ENCODE measurements around the gene GPSM3.

The GPSM3 gene

DNA sequence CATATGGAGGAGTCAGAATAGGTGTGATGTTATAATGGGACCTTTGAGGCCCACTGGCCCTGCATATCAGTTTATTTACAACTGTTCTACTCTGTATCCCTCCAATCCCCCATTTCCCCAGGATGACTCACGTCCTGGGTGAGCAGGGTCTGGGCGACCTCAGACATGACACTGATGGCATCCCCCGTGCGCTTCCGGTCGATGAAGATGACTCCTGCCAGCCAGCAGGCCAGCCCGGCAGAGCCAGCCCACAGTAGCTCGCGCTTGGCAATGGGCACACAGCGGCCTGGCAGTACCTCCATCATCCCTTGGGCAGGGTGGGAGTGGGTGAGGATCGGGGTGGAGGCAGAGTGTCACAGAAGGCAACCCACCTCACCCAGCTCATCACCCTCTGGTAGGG lies 22.1 kb downstream of the GPSM3 start:
- DNase-seq = no peak

DNA sequence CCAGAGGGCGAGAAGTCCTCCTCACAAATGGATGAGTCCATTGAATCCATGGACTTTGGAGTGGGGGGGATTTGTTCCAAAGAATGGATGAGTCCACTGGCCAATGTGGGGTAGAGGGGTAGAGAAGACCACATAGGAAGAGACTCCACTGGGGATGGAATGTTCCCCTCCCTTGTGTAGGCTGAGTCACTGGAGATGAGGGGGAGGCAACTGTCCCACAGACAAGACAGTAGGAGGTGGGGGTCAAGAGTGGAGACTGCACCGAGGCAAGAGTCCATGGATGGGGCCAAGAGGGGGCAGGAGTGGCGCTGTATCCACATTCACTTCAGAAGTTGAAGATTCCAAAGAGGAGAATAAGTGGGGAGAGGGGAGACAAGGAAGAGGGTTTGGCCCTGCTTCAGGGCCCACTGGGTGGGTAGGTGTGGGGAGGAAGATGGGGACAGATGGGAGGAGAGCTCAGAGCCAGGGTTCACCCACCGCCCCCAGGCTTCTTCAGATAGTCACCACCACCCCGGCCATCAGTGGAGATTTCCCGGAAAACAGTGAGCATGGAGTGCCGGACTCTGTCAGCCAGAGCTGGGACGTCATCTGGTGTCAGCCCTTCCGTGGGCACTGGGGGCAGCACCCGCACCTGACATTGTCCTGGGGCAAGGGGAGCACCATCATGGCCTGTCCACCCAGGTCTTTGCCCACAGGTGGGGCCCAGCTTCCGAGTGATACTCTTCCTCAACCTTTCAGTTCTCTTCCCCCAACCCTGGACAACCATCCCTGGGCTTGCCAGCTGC lies 23.4 kb downstream of the GPSM3 start:
- no peak for DNase-seq

DNA sequence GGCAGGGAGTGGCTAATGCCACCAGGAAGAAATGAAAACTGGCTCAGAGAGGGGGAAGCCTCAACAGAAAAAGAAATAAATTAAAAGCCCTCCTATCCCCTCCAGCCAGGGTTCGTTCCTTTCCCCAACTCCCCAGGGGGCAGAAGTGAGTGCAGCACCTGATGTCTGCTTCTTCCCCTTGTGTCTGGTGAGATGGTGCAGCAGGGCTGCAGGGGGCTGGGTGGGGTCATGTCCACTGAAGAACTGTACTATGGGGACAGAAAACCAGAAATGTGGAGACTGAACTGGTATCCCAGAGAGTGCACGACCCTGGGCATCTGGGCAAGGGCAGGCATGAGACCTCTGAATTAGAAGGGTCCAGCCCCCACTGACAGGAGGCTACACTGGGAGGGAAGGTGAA lies 24.1 kb downstream of the GPSM3 start:
- DNase-seq = no peak

DNA sequence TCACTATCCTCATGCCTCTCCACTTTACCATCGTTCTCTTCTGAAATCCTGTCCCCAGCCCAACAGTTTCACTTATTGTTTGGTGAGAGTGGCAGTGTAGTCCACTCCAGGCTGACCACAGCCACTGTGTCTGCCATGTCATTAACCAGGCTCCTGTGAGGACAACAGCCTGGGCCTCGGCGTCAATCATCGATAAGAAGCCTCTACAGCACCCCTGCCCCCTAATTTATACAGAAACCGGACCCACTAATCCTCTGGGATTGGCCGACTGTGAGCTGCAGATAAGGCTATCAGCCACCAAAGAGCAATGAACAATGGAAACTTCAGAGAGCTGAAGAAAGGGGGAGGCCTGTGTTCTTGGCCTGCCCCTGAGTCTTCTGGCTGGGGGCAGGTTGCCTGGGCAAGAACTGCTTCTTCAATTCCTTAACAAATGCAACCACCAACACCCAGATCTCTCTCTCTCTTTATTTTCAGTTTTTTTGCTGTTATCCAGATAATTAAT lies 24.6 kb downstream of the GPSM3 start:
- DNase-seq = peak; percentile 96

DNA sequence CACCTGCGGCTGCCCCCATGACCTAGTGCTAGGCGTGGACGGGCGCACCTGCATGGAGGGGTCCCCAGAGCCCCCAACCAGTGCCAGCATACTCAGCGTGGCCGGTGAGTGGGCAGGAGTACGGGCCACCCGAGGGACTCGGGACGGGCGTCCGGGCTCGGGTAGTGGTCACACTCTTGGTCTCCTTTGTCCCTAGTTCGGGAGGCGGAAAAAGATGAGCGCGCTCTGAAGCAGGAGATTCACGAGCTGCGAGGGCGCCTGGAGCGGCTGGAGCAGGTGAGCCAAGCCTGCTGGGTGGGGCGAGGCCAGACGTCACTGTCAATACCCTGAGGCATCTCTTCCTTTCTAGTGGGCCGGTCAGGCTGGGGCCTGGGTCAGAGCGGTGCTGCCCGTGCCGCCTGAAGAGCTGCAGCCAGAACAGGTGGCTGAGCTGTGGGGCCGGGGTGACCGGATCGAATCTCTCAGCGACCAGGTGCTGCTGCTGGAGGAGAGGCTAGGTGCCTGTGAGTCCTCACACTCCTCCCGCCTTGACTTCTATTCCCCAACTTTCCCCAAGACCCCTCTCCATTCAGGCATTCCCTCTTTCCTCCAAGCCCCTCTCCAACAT lies 25.2 kb downstream of the GPSM3 start:
- DNase-seq = no peak

DNA sequence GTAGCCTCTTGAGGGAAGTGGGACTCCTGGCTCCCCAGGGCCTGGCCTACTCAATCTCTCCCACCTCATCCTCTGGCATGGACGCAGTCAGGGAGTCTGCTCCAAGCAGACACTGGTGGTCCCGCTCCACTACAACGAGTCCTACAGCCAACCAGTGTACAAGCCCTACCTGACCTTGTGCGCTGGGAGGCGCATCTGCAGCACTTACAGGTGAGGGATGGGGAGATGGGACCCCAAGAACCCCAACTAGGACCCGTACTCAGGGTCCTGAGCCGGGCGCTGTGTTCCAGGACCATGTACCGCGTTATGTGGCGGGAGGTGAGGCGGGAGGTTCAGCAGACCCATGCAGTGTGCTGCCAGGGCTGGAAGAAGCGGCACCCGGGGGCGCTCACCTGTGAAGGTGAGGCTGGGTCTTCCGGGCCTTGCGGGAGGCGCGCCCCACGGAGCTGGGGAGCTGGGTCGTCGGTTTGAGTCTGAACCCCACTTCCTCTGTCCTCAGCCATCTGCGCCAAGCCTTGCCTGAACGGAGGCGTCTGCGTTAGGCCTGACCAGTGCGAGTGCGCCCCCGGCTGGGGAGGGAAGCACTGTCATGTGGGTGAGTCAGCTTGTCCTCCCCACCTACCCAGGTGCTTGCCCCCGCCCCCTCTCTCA lies 25.9 kb downstream of the GPSM3 start:
- no peak for DNase-seq

DNA sequence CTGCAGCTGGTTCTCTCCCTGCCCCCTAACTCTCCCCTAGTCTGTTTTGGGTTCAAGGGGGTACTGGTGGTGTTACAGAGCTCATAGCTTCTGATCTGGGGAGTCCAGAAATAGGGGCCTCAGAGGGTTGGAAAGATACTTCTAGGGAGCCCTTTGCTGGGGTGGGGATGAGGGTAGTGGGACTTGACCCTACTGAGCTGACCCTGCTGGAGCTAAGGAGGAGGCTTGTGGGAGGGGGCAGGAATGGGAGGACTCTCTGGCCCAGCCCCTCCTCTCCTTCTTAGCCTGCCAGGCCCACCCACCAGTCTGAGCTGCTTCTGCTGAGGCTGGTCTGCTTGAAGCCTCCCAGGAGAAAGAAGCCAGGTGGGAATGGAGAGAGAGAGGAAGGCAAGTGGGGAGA lies 28.1 kb downstream of the GPSM3 start, which contains the start of gene EGFL8:
Gene EGFL8, plus strand, starts transcription at position 301 of the 400 bp plus-strand sequence. CDS start 1,571 bp downstream, outside the sequence.
- no peak for DNase-seq

DNA sequence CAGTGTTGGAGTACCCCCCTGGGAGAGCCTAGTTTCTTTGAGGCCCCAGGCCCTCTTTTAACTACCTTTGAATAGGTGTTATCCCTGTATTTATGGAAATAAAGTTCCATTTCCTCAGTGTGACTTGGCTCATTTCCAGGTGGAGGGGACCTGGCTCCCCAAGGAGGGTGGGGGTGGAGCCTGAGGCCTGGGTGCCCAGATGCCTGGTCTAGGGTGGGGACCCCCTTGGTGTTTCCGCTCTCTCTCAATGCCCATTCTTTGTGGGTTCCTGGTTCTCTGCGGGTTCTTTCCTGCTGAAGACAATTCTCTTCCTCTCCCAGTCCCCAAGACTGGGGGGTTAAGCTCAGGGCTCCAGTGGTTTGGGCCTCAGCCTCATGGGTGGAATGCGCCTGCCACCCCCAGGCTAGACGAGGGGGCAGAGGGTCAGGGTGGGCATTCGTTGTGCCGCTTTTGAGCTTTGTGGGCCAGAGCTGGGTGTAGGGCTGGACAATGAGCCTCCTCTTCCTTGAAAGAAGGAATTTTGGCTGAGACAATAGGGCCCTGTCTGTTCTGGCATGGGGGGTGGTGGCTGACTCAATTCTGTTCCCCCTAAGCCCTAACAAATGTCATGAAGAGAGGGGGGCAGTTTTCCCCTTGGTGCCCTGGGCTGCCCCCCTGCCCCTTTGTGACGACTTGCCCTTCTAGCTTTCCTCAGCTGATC lies 28.7 kb downstream of the GPSM3 start:
- no peak for DNase-seq

DNA sequence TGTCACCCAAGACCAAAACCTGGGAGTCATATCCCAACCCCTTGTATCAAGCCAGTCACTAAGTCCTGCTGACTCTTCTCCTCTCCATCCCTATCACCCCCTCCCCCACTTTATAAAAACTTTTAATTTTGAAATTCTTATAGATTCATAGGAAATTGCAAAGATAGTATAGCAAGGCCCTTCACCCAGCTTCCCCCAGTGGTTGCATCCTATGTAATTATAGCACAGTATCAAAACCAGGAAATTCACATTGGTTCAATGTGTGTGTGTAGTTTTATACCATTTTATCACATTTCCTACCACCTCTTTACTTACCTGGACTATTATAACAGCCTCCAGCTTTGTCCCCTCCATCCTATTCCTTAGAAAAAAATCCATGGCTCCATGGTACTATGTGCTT lies 34.4 kb downstream of the GPSM3 start:
- DNase-seq = no peak

DNA sequence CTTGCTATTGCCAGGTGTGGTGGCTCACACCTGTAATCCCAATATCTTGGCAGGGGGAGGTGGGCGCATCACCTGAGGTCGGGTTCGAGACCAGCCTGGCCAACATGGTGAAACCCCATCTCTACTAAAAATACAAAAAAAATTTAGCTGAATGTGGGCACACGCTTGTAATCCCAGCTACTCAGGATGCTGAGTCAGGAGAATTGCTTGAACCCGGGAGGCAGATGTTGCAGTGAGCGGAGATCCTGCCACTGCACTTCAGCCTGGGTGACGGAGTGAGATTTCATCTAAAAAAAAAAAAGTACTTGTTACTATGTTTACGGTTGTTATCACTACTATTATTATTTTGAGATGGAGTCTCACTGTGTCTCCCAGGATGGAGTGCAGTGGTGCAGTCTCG lies 35.6 kb downstream of the GPSM3 start:
- no peak for DNase-seq

DNA sequence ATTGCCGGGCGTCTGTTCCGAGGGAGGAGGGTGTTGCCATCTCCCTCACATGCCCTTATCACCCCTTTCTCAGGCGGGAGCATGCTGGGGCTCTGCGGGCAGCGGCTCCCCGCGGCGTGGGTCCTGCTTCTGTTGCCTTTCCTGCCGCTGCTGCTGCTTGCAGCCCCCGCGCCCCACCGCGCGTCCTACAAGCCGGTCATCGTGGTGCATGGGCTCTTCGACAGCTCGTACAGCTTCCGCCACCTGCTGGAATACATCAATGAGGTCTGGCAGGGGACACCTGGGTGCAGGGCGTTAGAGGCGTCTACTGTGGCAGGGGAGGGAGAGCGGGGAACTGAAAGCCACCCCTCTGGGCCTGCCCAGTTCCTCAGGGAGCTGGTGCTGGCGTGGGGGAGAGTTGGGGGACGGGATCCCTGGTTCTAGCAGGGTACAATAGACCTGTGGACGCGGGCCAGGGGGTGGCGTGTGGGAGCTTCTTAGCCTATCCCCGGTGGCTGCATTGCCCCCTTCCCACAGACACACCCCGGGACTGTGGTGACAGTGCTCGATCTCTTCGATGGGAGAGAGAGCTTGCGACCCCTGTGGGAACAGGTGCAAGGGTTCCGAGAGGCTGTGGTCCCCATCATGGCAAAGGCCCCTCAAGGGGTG lies 37.8 kb downstream of the GPSM3 start:
- DNase-seq = no peak

DNA sequence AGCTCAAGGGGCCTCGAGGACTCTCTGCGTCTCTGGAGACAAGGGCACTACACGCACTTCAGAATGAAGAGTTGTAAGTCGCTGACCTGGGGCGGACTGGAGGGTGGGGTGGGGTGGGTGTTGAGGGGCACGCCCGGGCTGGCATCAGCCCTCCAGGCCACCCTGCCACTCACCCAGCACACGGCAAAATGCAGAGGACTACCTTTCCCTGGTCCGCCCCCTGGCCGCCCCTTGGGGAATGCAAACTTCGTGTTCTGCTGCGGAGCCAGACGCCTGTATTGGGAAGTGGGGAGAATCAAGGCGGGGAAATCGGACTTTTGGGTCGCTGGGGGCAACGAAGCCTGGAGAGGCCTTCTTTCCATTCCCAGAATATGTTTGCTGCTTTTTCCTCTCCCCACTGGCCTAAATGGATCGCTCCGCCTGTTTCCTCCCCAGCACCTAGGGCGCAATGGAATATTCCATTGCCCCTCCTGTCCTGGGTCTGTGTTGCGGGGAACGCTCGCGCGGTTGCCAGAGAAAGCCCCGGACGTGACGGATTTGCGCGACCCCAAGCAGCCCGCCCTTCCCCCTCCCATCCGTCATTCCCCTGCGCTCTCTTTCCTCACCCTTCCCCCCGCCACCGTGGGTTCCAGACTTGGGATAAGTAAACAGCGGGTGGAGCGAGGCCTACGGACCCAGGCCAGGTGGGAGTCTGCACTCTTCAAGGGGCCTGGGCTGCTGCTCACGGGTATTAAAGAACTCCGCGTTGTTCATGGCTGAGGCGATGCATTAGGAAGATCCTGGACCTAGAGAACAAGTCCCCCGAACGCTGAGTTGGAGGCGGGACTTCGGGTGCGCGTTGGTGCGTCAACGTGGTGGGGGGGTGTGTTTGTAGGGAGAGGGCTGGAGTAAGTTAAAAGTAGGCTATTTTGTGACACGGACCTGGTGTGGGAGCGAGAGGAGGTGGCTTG lies 38.6 kb downstream of the GPSM3 start, which contains the start of gene PPT2:
Gene PPT2, plus strand, starts transcription at position 578 of the 950 bp plus-strand sequence. CDS start 454 bp downstream, outside the sequence.
- DNase-seq = peak; percentile 96

DNA sequence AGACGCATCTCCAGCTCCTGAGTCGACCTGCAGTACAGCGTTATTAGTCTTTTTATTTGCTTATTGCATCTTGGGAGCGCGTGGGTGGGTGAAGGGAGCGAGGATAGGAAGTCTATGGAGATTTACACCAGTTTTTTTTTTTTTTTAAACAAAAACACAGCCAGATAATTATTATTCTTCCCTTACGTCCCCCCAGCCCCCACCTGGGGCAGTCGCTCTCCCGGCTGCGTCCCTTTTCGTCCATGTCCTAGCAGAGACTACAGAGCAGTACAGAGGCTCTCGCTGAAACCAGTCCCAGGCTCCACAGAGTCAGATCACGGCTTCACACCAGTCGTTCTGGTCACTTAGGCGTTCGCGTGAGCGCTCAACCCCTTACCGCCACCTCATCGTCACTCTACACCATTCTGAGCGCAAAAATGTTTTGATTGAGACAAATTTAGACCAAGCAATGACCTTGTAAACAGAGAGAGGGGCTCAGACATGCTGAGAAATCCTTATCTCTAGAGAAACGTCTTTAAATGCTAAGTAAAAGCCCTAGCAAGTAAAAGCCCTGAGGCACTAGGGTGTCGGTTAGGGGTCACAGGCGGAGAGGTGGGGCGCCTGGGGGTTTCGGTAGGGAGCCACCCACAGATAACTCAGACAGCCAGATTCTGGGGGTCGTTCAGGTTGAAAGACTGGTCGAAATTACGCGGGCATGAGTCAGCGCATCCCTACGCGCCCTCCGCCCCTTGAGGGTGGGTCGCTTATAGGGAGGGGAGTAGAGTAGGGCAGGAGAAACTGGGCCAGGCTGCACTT lies 39.5 kb downstream of the GPSM3 start:
- DNase-seq = no peak

DNA sequence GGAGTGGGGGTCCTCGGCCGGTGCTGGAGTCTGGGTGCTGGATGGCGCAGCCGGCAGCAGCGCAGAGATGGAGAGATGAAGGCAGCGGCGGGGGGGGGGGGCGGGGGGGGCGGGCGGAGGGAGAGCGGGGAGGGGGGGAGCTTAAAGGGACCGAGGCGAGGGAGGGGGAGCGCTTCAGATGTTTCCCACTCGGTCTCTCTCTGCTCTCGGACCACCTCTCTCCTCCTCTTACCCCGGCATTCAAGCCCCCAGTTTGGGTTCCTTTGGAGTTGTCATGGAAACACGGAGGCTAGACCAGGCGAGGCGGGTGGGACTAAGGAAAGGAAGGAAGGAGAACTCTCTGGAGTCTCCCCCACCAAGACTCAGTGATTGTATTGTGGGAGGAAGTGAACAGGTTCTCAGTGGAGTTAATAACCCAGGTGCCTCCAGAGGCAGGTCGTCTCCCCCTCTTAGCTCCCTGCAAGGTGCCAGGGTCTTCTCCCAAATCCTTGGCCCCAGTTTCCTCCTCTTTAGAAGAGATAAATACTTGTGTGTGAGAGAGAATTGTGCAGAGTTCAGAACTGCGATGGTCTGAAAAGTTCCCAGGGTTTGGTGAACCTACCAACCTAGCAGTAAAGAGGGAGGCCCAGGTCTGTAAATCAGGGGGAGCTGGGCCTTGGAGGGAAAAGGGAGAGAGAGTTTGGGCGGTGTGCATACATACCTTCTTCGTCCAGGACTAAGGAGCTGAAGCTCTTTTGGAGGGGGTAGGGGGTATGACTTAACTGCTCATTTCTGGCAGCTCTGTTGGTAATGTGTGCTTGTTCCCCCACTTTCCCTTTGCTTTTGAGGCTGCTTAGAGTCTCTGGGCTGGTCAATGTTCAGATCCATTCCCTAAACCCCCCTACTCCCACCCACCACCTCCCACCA lies 40.3 kb downstream of the GPSM3 start, which contains the start of gene PRRT1:
Gene PRRT1, minus strand, starts transcription at position 77 of the 906 bp plus-strand sequence. CDS start 112 bp downstream, outside the sequence.
- no peak for DNase-seq

DNA sequence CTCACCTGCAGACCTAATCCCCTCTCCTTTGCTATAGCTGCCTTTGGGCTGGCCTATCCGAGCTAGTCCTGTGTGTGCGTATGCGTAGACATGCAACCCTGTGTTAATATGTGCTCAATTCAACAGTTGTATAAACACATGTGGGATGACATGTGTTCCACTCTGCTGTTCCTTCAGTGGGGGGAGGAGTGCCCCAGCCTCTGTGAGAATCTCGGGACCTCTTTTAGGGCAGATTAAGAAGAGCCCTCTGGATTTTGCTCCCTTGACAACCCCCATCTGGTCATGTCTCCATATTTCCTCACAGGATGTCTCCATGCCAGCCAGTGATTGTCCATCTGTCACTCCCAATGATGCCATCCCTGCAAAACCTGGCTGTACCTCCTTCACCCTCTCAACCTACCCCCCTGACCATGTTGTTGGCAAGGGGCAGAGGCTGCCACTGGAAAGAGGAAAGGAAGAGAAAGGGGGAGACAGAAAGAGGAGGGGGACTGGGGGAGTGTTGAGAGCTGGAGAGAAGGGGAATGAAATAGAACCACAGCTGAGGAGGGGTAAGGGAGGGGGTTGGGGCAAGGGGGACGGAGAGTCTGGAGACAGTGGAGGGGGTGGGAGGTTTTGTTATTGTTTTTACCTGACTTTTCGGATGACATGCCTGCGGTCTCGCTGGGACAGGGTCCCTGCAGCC lies 41.1 kb downstream of the GPSM3 start:
- no peak for DNase-seq

DNA sequence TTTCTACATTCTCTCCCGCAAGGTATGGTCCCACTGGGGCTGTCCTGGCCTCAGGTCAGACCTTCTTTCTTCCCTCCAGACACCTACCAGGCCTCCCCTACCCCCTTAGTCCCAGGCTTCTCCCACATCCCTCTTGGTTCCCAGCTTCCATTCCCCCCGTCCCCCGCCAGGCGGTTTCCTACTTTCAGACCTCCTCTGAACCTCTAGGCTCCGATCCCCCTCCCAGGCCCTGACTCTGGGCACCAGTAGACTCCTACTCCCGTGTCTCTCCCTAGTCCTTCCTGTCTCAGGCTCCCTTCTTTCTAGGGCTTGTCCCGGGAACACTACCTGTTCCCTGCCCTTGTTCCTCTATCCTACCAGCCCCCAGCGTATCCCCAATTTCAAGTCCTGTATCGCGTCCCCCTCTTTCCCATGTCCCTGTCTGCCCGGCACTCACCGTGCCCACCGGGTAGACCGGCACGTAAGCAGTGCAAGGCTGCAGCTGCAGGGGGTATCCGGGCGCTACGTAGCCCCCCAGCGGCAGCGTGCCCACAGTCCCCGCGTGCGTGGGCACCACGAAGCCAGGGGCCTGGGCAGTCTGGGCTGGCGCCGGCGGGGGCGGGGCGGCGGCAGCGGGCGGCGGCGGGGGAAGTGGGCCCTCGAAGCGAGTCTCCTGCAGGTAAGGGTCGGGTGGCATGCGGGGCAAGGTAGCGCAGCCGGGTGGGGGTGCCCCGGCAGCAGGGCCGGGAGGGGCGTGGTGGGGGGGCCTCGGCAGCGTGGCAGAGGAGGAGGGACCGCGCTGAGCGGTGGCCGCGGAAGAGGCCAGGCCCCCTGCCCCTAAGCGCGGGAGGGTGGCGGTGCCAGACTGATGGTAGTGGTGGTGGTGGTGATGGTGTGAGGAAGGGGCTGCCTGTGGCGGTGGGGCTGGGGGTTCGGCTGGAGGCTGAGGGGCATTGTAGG lies 42.2 kb downstream of the GPSM3 start:
- DNase-seq = no peak

DNA sequence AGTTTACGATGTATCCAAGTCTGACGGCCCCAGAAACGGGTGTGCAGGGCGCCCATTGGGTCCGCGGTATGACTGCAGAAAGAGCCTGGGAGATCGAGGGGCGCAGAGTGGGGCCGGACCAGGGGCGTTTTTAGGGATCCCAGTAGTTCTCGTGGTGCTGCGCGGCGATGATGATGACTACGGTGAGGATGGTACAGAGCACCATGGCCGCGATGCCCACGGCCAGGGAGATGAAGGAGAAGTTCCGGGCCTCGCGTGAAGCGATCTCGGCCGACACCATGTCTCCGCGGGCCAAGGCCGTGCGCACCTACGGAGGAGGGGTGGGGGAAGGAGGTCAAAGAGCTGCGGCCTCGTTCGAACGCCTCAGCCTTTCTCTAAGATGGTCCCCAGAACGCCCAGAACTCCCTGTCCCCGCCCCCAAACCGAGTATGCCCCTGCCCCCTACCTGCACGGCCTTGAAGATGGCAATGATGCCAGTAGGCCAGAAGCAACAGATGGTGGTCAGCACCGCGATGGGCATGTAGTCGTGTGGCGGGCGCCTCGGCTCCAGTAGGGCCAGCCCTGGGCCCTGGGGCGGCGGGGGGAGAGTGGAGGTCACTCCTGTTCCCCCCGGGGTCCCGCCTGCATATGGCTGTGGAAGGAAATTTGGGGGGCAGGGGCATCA lies 43.2 kb downstream of the GPSM3 start:
- no peak for DNase-seq

Data from hematopoietic multipotent progenitor cell treated with erythropoietin and hydrocortisone succinate and interleukin-3 and kit ligand, for 6 days (in vitro differentiated cells).